HG03571 (cell line): ENCODE results near the gene STK40.

Experiments
- ATAC-seq: cut with Tn5 transposase; IDR thresholded peaks from one replicate; pipeline ENCODE4 v1.9.1; 2021; ENCODE audit not compliant: unreplicated experiment

Gene STK40

DNA sequence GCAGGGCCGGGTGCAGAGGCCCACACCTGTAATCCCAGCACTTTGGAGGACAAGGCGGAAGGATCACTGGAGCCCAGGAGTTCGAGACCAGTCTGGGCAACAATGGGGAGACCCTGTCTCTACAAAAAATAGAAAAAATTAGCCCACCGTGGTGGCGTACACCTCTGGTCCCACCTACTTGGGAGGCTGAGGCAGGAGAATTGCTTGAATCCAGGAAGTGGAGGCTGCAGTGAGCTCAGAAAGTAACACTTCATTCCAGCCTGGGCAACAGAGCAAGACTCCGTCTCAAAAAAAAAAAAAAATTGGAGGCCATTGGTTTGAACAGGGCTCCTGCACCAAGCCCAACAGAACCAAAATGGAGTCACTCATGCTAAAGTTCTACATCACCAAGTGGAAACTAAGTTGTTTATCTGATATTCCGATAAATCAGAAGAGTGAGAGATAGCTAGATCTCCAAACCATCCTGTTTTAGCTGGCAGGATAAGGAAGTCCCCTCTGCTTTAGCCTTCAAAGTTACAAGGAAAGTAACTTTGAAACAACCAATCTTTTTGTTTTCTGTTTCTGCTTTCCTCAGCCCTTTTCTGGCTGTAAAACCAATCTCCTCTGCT is 12.8 kb upstream of the STK40 start:
- ATAC-seq: no peak

- peak; percentile 41 for ATAC-seq
These were observed 11.9 kb upstream of the STK40 start, which contains the start of gene LSM10 for GRCh38 chr1:36397378-36398230. LSM10 (minus strand) TSS chr1:36397908; CDS start chr1:36394129, 3,779 bp downstream.

GRCh38 chr1:36397083-36397377 is 11.3 kb upstream of the STK40 start:
- ATAC-seq: peak; percentile 24

DNA sequence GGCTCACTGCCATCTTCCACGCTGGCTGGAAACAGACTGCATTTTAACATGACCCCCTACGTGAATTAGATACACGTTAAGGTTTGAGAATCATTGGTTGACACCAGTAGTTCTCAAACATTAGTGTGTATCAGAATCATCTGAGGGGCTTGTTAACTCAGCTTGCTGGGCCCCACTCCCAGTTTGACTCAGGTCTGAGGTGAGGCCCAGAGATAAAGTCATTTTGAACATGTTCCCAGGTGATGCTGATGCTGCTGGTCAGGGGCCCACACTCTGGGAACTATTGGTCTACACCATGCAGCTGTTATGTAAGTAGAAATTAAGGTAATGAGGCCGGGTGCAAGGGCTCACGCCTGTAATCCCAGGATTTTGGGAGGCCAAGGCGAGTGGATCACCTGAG is 10.6 kb upstream of the STK40 start:
- ATAC-seq: no peak

DNA sequence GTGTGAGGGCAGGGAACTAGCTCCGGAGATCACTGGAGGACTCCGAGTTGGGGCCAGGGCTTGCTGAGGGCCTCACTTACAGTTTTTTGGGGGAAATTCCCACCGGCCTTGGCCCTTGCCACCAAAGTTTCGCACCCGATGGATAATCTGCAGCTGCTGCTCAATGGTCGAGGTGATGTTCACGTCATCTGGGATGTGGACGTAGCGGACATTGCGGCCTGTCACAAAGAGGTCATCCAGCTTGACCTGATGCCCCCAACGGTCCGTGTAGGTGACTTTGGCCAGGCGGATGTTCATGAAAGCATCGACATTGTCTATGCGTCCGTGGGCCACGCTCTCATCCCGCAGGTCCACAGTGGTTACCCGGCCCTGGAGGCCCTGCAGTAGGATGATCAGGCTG is 8.0 kb upstream of the STK40 start:
- no peak for ATAC-seq

- ATAC-seq: no peak
These were observed 7.1 kb upstream of the STK40 start for GRCh38 chr1:36392836-36393235.

- ATAC-seq: no peak
These were observed 5.5 kb upstream of the STK40 start for GRCh38 chr1:36391271-36391670.

- ATAC-seq: no peak
These were observed 4.7 kb upstream of the STK40 start for GRCh38 chr1:36390411-36390810.

- no peak for ATAC-seq
These were observed 4.3 kb upstream of the STK40 start for GRCh38 chr1:36389999-36390398.

- ATAC-seq: no peak
These were observed 3.5 kb upstream of the STK40 start for GRCh38 chr1:36389261-36389660.

GRCh38 chr1:36387141-36387949 is 1.6 kb upstream of the STK40 start:
- no peak for ATAC-seq

DNA sequence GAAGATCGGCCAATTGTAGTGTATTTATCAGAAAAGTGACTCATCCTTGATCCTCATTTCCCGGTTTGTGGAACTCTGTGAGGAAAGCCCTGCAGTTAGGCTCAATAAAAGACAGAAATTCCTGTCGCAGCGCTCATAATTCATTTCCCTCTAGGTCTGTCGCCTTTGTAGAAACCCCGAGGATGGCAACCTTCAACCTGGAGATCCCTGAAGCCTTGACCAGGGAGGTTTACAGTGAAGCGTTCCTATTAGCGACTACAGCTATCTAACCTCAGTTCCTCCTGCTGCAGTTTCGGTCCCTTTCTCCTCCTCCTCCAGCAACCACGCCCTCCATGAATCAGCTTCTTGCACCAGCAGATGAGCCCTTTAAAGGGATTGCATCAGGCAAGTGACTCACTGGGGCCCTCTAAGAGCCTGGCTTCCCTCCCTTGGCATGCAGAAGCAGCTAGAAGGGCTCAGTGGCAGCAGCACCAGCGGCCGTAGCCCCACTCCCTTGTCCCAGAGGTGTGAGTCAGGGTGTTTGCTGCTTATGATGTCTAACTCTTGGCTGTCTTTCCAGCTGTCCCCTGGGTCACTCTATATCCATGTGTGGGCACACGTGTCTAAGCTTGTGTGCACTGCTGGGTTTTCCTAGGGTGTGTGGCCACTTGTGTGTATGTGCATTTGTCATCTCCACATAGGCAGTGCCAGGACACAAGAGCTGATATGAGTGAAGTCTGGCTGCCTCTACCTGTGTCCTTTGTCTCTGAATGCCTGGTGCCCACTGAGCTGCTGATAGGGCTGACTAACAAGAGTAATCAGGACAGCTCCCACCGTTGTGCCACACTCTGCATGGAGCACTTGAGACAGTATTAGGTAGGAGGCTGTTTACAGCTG is 779 bp upstream of the STK40 start:
- peak; percentile 37 for ATAC-seq

DNA sequence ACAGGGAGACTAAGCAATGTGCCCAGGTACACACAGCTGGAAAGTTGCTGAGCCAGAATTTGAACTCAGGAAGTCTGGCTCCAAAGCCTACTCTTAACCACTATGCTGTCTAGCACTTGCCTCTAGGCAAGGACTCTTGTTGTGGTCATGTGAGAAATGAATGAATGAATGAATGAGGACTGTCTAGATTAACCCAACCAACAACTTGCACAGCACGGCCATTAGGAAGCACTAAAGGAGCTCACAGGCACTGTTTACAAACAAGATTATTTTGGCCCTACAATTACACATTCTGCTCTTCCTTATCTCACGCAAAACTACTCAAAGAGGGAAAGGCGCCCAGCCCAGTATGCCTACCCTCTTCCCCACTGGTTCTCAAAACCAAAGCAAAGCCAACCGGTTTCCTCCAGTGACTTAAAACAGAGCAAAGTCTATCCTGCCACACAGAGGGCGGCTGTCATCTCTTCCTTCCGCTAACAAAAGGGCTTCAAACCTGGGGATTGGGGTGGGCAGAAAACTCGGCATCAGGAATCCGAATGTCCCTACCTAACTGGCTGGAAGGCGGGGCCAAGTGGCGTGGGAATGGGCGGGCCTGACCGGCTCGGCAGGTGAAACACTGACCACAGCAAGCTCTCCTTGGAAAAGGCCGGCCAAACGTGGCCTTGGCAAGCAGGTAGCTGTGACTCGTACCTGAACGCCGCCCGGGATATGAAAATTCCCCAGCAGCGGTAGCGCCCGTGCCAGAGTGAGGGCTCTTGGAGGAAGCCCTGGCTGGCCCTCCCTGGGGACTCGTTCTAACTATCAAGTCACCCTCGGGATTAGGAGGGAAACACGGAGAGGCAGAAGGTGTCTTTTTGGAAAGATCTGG is 948 bp downstream of the STK40 start:
- ATAC-seq: no peak

- no peak for ATAC-seq
These were observed 2.5 kb downstream of the STK40 start for GRCh38 chr1:36383240-36383639.

DNA sequence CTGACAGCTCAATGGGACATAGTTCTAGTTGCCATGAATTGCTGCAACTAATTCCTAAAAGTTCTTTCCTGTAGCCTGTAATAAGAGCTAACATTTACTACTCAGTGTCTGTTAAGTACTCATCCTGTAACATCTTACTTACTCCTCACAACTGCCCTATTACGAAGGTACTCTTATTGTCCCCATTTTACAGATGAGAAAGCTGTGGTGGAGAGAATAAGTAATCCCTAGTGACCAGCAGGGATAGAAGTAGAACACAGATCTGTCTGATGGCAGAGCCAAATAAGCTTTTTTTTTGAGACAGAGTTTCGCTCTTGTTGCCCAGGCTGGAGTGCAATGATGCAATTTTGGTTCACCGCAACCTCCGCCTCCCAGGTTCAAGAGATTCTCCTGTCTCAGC is 3.1 kb downstream of the STK40 start:
- no peak for ATAC-seq

- ATAC-seq: no peak
These were observed 3.5 kb downstream of the STK40 start for GRCh38 chr1:36382231-36382630.

DNA sequence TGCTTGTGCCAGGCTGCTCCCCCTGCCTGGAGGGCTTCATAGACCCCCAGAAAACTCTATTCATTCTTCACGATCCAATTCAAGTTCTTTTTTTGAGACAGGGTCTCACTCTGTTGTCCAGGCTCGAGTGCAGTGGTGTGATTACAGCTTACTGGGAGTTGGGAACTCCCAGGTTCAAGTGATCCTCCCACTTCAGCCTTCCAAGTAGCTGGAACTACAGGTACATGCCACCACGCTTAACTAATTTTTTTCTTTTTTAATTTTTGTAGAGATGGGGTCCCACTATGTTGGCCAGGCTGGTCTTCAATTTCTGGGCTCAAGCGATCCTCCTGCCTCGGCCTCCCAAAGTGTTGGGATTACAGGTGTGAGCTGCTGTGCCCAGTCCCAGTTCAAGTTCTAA is 4.3 kb downstream of the STK40 start:
- ATAC-seq: no peak

DNA sequence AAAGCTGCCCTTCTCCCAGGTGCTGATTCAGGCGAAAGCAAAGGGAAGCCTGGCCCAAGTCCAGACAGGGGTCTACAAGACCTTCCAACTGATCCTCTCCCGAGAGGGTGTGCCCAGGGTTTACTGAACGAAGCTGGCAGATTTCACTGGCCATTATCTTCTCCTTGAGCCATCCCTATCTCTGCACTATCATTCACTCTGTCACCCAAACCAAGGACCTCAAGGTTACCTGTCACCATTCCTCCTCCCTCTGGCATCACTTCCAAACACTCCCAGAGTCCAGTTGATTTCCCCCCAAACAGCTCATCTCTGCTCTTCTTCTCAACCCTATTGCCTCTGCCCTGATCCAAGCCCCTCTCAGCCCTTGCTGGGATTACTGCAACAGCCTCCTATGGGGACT is 4.9 kb downstream of the STK40 start:
- no peak for ATAC-seq

DNA sequence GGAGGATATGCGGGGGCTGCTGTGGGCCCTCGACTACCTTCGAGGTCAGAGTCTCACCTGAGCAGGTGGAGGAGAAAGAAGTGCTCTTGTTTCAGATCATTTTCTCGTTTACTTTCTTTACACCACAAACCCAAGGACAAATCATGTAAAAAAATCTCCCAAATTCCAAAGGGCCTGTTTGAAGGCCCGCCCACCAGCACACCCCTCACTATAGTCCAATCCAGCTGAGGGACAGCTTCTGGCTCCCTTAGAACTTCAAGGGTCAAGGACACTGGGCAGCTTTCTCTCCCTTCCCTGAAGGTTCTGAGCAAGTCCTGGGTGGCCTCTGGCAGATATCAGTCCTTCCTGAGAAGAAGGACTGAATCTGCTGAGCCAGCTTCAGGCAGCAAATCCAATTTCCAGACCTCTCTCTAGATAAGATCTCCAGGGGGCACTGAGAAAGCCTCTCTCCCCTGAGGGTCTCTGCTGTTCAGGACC is 5.5 kb downstream of the STK40 start:
- ATAC-seq: no peak
